CD14-positive monocyte (primary cell): ENCODE data around the gene SLC35F3. TPM values are rescaled to one million over a fixed set of nuclear protein-coding genes. Genes with fewer than 3 reads are reported as not detected.
"Not testable (repeated sequence)": the region's sequence is repeated elsewhere in the genome, so short reads cannot be mapped to it uniquely, and the experiment has no call there.

Experiments used
- DNase-seq, 3 donors: peaks; one replicate each; pipeline ENCODE4 v3.0.0-alpha.2; 2011 to 2022
- H2AFZ ChIP-seq: 2 replicates; pipeline ENCODE4 v1.6.0; 2012; ENCODE audit warnings: mild to moderate bottlenecking, low read depth, low read length, inconsistent platforms; ENCODE audit not compliant: insufficient read depth, poor library complexity, severe bottlenecking
- H3K27ac ChIP-seq, 2 donors: 1 replicate in 1 of 2; 2 replicates in 1 of 2; pipeline ENCODE4 v1.5.1; 2012 to 2013; ENCODE audit warnings: low read length in 2 of 2, control low read depth in 1 of 2, inconsistent platforms in 1 of 2, low read depth in 1 of 2, mild to moderate bottlenecking in 1 of 2
- H3K27me3 ChIP-seq, 2 donors: one replicate each; pipeline versions ENCODE4 v1.6.0 to v1.6.1; 2011 to 2013; ENCODE audit warnings: low read length in 2 of 2; ENCODE audit not compliant: control insufficient read depth in 2 of 2, insufficient read depth in 2 of 2
- H3K36me3 ChIP-seq, 2 donors: replicated peaks in 1 of 2; 1 replicate in 1 of 2; 2 replicates in 1 of 2; pipeline versions ENCODE4 v1.5.1 to v1.6.1; 2012 to 2013; ENCODE audit warnings: low read length in 2 of 2, control low read depth in 1 of 2, inconsistent platforms in 1 of 2, mild to moderate bottlenecking in 1 of 2; ENCODE audit not compliant: insufficient read depth in 2 of 2, control insufficient read depth in 1 of 2
- H3K4me1 ChIP-seq, 2 donors: 1 replicate in 1 of 2; 2 replicates in 1 of 2; pipeline versions ENCODE4 v1.5.1 to v1.6.1; 2012 to 2013; ENCODE audit warnings: low read length in 2 of 2, control low read depth in 1 of 2, inconsistent platforms in 1 of 2, mild to moderate bottlenecking in 1 of 2, moderate library complexity in 1 of 2; ENCODE audit not compliant: insufficient read depth in 2 of 2, control insufficient read depth in 1 of 2
- H3K4me2 ChIP-seq: replicated peaks from 2 replicates; pipeline ENCODE3; 2012; ENCODE audit warnings: low read length, moderate library complexity, mild to moderate bottlenecking; ENCODE audit not compliant: poor library complexity, severe bottlenecking; ENCODE audit errors: extremely low read depth
- H3K4me3 ChIP-seq, 3 experiments: fragments of 200-600 bp in 1 of 3; sonication (generic) in 1 of 3; replicated peaks in 1 of 3; 1 replicate in 2 of 3; 2 replicates in 1 of 3; pipeline ENCODE4 v1.5.1; 2011 to 2013; ENCODE audit warnings: low read length in 3 of 3, mild to moderate bottlenecking in 3 of 3, control low read depth in 2 of 3, low read depth in 2 of 3, inconsistent platforms in 1 of 3, moderate library complexity in 1 of 3
- H3K79me2 ChIP-seq: 2 replicates; pipeline ENCODE4 v1.6.0; 2012; ENCODE audit warnings: mild to moderate bottlenecking, control low read depth, inconsistent platforms, low read length, moderate library complexity; ENCODE audit not compliant: insufficient read depth
- H3K9ac ChIP-seq: 2 replicates; pipeline ENCODE4 v1.6.0; 2017; ENCODE audit warnings: low read length, mild to moderate bottlenecking; ENCODE audit not compliant: insufficient read depth, poor library complexity, severe bottlenecking
- H3K9me3 ChIP-seq, 2 donors: replicated peaks in 1 of 2; 1 replicate in 1 of 2; 2 replicates in 1 of 2; pipeline versions ENCODE4 v1.5.1 to v1.6.1; 2012 to 2013; ENCODE audit warnings: low read length in 2 of 2, control low read depth in 1 of 2; ENCODE audit not compliant: control insufficient read depth in 1 of 2, insufficient read depth in 1 of 2
- H4K20me1 ChIP-seq: 2 replicates; pipeline ENCODE4 v1.6.0; 2012; ENCODE audit warnings: mild to moderate bottlenecking, low read length, control low read depth, moderate library complexity; ENCODE audit not compliant: insufficient read depth
- H3K27ac Mint-ChIP-seq, 7 donors: one replicate each; pipeline ENCODE4 v1.8.0; 2020; ENCODE audit warnings: mild to moderate bottlenecking in 7 of 7, mixed read lengths in 7 of 7, moderate library complexity in 6 of 7, inconsistent platforms in 2 of 7
- H3K27me3 Mint-ChIP-seq, 3 donors: one replicate each; pipeline ENCODE4 v1.8.0; 2021 to 2022; ENCODE audit warnings: low read depth in 3 of 3, mild to moderate bottlenecking in 3 of 3, mixed read lengths in 3 of 3, moderate library complexity in 3 of 3, inconsistent platforms in 1 of 3
- H3K36me3 Mint-ChIP-seq, 2 donors: one replicate each; pipeline ENCODE4 v1.8.0; 2020; ENCODE audit warnings: mixed read lengths in 2 of 2, inconsistent platforms in 1 of 2, mild to moderate bottlenecking in 1 of 2
- H3K4me1 Mint-ChIP-seq: one replicate; pipeline ENCODE4 v1.8.0; 2020; ENCODE audit warnings: mild to moderate bottlenecking, mixed read lengths
- H3K4me3 Mint-ChIP-seq, 2 donors: one replicate each; pipeline ENCODE4 v1.8.0; 2020; ENCODE audit warnings: mild to moderate bottlenecking in 2 of 2, mixed read lengths in 2 of 2, moderate library complexity in 1 of 2
- H3K9me3 Mint-ChIP-seq, 7 donors: one replicate each; pipeline ENCODE4 v1.8.0; 2020 to 2022; ENCODE audit warnings: mixed read lengths in 7 of 7, mild to moderate bottlenecking in 6 of 7, moderate library complexity in 6 of 7, inconsistent platforms in 2 of 7
- WGBS: methylation state at CpG from one replicate; pipeline ENCODE4 v1.1.5; 2013; ENCODE audit warnings: missing lambda C conversion rate; ENCODE audit not compliant: insufficient coverage; 5-methylcytosine and 5-hydroxymethylcytosine counted together
- intact Hi-C, 2 donors: fragments of 100-400 bp; cut with micrococcal nuclease; formaldehyde crosslinking; loops; one replicate each; pipeline versions ENCODE4 v1.15.0 to v1.15.1; 2023
- polyA plus RNA-seq, 3 donors: library from polyadenylated mRNA; depleted of rRNA in 1 of 3; unstranded in 2 of 3; stranded (reverse) in 1 of 3; fragments of 300-500 nt in 2 of 3; fragments of >200 nt in 1 of 3; fragmentation: Illumina TruSeq in 2 of 3; gene quantifications; 1 replicate in 2 of 3; 2 replicates in 1 of 3; pipeline ENCODE4 v1.2.3, GENCODE V29; 2012 to 2021
- TF ChIP-seq, protein P1 (sequence below): fragments of 200-600 bp; IDR thresholded peaks from one replicate; pipeline ENCODE4 v1.8.0; 2022; ENCODE audit warnings: antibody characterized with exemption, mild to moderate bottlenecking

Gene SLC35F3
- polyA plus RNA-seq, 3 donors, result 0.17 to 0.78 TPM; not detected in 1

DNA sequence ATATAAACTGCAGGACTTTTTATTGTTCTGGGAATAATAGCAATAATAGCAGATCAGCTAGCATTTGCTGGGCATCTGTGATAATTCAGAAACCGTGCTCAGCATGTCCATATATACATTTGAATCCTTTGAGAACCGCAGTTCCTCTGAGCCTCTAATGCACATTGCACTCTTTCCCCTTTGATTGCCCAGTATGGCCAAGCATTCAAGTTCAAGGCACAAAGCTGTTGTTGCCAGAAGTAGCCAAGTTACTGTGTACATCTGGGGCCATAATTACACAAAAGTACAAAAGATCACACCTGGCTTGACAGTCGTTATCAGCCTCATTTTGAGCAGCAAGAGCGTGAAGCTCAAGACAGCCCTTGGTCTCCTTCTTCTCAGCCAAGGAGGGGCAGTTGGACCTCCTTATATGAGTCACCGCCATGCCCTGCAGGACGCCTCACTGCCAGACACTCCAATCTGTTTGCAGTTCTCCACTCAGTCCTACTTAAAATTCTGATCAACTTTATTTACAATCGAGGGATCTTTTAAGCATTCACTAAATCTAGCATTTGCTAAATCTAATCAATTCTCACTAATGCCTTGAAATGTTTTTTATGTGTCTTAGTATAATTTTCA lies 216.0 kb downstream of the SLC35F3 start:
- no peaks in the 10 kb centered on the region for H3K9me3 ChIP-seq
- H3K9ac ChIP-seq, result no peak overlapping the region
- H3K27me3 ChIP-seq, result peaks cover 0 to 4% of the 10 kb centered on the region in 2 donors
- no peak for DNase-seq
- WGBS, result 95% methylated on average over 6 of the region's 7 CpGs
- H3K36me3 ChIP-seq, result no peaks in the 10 kb centered on the region
- no peak overlapping the region for H3K4me2 ChIP-seq
- intact Hi-C loops, result no loop called here
- H3K4me3 ChIP-seq, result no peak overlapping the region
- TF ChIP-seq, protein P1, sequence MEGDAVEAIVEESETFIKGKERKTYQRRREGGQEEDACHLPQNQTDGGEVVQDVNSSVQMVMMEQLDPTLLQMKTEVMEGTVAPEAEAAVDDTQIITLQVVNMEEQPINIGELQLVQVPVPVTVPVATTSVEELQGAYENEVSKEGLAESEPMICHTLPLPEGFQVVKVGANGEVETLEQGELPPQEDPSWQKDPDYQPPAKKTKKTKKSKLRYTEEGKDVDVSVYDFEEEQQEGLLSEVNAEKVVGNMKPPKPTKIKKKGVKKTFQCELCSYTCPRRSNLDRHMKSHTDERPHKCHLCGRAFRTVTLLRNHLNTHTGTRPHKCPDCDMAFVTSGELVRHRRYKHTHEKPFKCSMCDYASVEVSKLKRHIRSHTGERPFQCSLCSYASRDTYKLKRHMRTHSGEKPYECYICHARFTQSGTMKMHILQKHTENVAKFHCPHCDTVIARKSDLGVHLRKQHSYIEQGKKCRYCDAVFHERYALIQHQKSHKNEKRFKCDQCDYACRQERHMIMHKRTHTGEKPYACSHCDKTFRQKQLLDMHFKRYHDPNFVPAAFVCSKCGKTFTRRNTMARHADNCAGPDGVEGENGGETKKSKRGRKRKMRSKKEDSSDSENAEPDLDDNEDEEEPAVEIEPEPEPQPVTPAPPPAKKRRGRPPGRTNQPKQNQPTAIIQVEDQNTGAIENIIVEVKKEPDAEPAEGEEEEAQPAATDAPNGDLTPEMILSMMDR, result no peak
- Mint-ChIP-seq H3K4me1 (peaks cover 1% of the 10 kb centered on the region), H3K27ac (no peak overlapping the region), H3K9me3 (peaks cover 0 to 2% (median 0%) of the 10 kb centered on the region in 7 donors), H3K36me3 (no peaks in the 10 kb centered on the region), H3K4me3 (no peak overlapping the region), H3K27me3 (peaks cover 5 to 16% (median 7%) of the 10 kb centered on the region in 3 donors)
- no peak overlapping the region for H3K27ac ChIP-seq
- H4K20me1 ChIP-seq, result no peaks in the 10 kb centered on the region
- H3K79me2 ChIP-seq, result no peaks in the 10 kb centered on the region
- no peak overlapping the region for H2AFZ ChIP-seq
- H3K4me1 ChIP-seq, result no peaks in the 10 kb centered on the region

DNA sequence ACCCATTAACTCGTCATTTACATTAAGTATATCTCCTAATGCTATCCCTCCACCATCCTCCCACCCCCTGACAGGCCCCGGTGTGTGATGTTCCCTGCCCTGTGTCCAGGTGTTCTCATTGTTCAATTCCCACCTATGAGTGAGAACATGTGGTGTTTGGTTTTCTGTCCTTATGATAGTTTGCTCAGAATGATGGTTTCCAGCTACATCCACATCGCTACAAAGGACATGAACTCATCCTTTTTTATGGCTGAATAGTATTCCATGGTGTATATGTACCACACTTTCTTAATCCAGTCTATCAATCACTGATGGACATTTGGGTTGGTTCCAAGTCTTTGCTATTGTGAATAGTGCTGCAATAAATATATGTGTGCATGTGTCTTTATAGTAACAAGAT lies 217.2 kb downstream of the SLC35F3 start:
- H4K20me1 ChIP-seq, H3K9me3 ChIP-seq, H3K4me3 ChIP-seq, H3K27me3 ChIP-seq, H3K79me2 ChIP-seq, DNase-seq, H3K9ac ChIP-seq, H3K4me3 Mint-ChIP-seq, H3K4me1 Mint-ChIP-seq, H3K36me3 Mint-ChIP-seq, H3K27ac Mint-ChIP-seq, H3K36me3 ChIP-seq, H3K4me1 ChIP-seq, H3K27ac ChIP-seq, H3K4me2 ChIP-seq, H2AFZ ChIP-seq, intact Hi-C loops, H3K9me3 Mint-ChIP-seq: not testable (repeated sequence)
- WGBS, result no CpG with 5 or more reads among the region's 3 CpGs
- peaks cover 9 to 18% (median 10%) of the 10 kb centered on the region in 3 donors for H3K27me3 Mint-ChIP-seq

DNA sequence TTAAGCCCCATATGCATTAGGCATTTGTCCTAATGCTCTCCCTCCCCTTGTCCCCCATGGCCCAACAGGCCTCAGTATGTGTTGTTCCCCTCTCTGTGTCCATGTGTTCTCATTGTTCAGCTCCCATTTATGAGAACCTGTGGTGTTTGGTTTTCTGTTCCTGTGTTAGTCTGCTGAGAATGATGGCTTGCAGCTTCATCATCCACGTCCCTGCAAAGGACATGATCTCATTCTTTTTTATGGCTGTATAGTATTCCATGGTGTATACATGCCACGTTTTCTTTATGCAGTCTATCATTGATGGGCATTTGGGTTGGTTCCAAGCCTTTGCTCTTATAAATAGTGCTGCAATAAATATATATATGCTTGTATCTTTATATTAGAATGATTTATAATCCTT lies 218.1 kb downstream of the SLC35F3 start:
- H3K27ac Mint-ChIP-seq, H4K20me1 ChIP-seq, H3K4me3 Mint-ChIP-seq, H3K36me3 Mint-ChIP-seq, H3K9me3 ChIP-seq, H2AFZ ChIP-seq, H3K4me1 ChIP-seq, H3K4me2 ChIP-seq, H3K27ac ChIP-seq, H3K4me3 ChIP-seq, H3K27me3 ChIP-seq, H3K9ac ChIP-seq, H3K9me3 Mint-ChIP-seq, H3K4me1 Mint-ChIP-seq, H3K79me2 ChIP-seq, DNase-seq, intact Hi-C loops, H3K36me3 ChIP-seq: not testable (repeated sequence)
- H3K27me3 Mint-ChIP-seq, result peaks cover 9 to 25% (median 13%) of the 10 kb centered on the region in 3 donors
- 83% methylated on average over 1 of the region's 2 CpGs for WGBS
